GM21576 (cell line): ENCODE results near the gene FBN1.

Source experiments
- ATAC-seq: cut with Tn5 transposase; IDR thresholded peaks from one replicate; pipeline ENCODE4 v1.9.1; 2021; ENCODE audit warnings: mild to moderate bottlenecking, moderate library complexity; ENCODE audit not compliant: unreplicated experiment

The FBN1 gene

GRCh38 chr15:48624700-48625099, 20.8 kb downstream of the FBN1 start:
- no peak for ATAC-seq

- no peak for ATAC-seq
These were observed 22.1 kb downstream of the FBN1 start for GRCh38 chr15:48623456-48623855.

- no peak for ATAC-seq
These were observed 23.3 kb downstream of the FBN1 start for GRCh38 chr15:48622237-48622636.

GRCh38 chr15:48619446-48619845, 26.1 kb downstream of the FBN1 start:
- no peak for ATAC-seq

GRCh38 chr15:48617619-48618018, 27.9 kb downstream of the FBN1 start:
- ATAC-seq, result no peak

- ATAC-seq, result no peak
These were observed 29.3 kb downstream of the FBN1 start for GRCh38 chr15:48616216-48616615.

GRCh38 chr15:48614051-48614450, 31.5 kb downstream of the FBN1 start:
- ATAC-seq, result no peak

GRCh38 chr15:48609486-48609885, 36.0 kb downstream of the FBN1 start:
- ATAC-seq, result no peak

- no peak for ATAC-seq
These were observed 37.7 kb downstream of the FBN1 start for GRCh38 chr15:48607846-48608245.

DNA sequence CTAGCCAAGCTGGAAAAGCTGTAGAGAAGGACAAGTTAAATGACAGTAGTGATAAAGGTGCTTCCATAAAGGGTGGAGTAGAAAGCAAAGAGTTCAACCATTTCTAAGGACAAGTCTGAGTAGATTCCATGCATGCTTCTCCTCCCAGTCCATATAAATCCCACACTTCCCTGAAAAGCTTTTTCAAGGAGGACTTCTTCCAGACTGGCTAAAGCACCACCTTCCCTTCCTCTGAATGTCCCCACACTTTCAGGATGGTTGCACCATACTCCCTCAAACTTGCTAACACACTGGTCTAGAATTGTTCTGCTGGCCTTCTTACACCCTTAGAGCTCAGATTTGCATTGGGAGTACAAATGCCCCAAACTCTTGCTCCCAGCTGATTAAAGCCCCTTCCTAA, 40.9 kb downstream of the FBN1 start:
- ATAC-seq, result no peak

- ATAC-seq, result no peak
These were observed 41.6 kb downstream of the FBN1 start for GRCh38 chr15:48603922-48604321.

DNA sequence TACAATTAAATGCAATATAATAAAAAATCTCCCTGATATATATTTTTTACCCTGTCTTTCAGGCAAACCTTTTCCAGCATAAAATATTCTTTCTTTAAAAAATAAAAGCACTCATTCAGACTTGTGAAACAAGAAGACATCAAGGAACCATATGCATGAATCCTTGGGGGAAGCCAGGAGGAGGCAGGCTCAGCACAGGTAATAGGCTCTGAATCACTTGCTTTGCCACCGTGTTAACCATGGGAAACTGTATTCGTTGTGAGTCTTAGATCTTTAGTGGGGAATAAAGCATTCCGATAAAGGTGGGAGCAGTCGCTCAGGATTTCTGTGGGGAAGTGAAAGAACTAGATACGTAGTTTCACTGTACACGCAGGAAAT, 42.4 kb downstream of the FBN1 start:
- no peak for ATAC-seq

GRCh38 chr15:48602358-48603122, 43.0 kb downstream of the FBN1 start:
- ATAC-seq, result no peak

DNA sequence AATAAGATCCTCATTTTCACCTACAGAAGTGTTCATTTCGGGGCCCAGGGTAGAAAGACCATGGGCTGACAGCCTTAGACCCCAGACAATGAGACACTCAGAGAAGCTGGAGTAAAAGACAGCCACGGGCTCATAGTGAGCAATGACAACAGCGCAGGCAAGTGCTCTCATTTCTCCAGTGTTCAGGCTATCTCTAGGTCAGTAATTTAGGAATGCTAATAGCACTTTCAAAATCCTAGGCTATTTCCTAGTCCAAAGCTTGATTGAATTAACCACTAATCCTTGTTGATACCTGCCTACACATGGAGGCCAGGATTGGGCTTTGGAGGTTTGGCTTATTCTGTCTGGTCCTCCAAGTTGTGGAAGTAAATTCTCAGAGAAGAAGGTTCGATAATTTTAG, 44.4 kb downstream of the FBN1 start:
- ATAC-seq, result no peak

GRCh38 chr15:48596841-48597240, 48.7 kb downstream of the FBN1 start:
- ATAC-seq, result no peak

- peak; percentile 43 for ATAC-seq
These were observed 49.1 kb downstream of the FBN1 start for GRCh38 chr15:48596415-48596814.

DNA sequence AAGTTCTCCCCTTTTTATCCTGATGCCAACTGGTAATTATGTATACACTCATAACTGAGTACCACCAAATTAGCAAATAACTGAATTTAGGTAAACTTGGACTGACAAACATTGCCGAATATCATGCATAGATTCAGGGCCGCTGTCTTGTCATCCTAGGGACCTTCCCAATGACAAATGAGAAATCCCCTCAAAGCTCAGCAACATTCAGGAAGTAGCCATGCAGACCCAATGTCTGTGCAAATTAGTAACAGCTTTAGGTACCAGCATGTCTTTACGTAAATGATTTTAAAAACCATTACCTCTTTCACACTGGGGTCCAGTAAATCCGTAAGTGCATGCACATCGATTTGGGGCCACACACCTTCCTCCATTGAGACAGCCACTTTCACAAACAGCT, 49.5 kb downstream of the FBN1 start:
- peak; percentile 38 for ATAC-seq

- no peak for ATAC-seq
These were observed 52.6 kb downstream of the FBN1 start for GRCh38 chr15:48592933-48593332.

GRCh38 chr15:48592221-48592731, 53.2 kb downstream of the FBN1 start:
- no peak for ATAC-seq

- no peak for ATAC-seq
These were observed 54.8 kb downstream of the FBN1 start for GRCh38 chr15:48590723-48591122.

DNA sequence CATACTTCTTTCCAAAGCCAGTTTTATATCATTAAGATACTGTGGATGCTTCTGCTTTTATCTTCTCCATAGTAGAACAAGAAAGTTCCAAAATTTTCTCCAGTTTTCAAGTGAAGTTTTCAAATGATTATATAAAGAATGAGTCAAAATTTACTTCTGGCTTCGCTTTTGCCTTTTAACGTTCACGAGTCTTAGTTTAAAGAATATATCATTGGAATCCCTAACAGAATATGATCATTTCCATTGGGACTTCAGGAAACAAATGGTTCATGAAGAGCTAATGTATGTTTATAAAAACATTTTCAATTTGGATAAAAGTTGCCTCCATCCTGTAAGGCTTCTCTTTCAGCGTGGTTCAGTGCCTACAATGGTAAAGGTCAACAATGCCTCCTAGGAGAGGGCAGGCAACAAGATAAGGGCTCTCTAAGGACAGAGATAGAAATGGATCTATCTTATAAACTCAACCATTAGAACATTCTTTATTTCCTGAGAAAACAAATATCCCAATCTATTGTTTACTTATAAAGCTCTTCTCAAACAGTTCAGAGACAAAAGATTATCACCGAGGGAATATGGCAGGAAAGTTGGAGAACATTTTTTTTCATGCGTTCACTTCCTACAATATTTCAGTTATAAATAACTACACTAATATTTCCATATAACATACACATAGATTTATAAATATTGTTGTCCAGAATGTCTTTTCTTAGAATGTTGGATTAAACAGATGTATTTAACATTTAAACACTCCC, 60.5 kb downstream of the FBN1 start:
- no peak for ATAC-seq

- no peak for ATAC-seq
These were observed 61.3 kb downstream of the FBN1 start for GRCh38 chr15:48584090-48584811.
